PFSK-1 (cell line): Measurements from ENCODE around the gene CTDNEP1.

Experiments used
- FOXP2 ChIP-seq: optimal IDR thresholded peaks from 2 replicates; pipeline ENCODE3; 2011; ENCODE audit warnings: borderline replicate concordance, control low read depth, inconsistent platforms; ENCODE audit not compliant: insufficient read depth; ENCODE audit errors: extremely low read length, extremely low read depth
- POLR2AphosphoS5 ChIP-seq: IDR thresholded peaks from 2 replicates; pipeline ENCODE4 v1.6.1; 2012; ENCODE audit warnings: low read depth, mild to moderate bottlenecking, control low read depth, low read length, moderate library complexity
- REST ChIP-seq, 2 experiments: IDR thresholded peaks; 2 replicates each; pipeline versions ENCODE4 v1.6.1 to v1.8.0; 2011 to 2012; ENCODE audit warnings: low read depth in 2 of 2, low read length in 2 of 2, control low read depth in 1 of 2, inconsistent platforms in 1 of 2, mild to moderate bottlenecking in 1 of 2, moderate library complexity in 1 of 2; ENCODE audit not compliant: insufficient read depth in 1 of 2
- SIN3A ChIP-seq: IDR thresholded peaks from 2 replicates; pipeline ENCODE4 v1.6.1; 2012; ENCODE audit warnings: mild to moderate bottlenecking, low read length, moderate library complexity, borderline replicate concordance; ENCODE audit not compliant: insufficient read depth
- TAF1 ChIP-seq: IDR thresholded peaks from 2 replicates; pipeline ENCODE4 v1.6.1; 2012; ENCODE audit warnings: low read length, control low read depth, borderline replicate concordance; ENCODE audit not compliant: insufficient read depth

DNA sequence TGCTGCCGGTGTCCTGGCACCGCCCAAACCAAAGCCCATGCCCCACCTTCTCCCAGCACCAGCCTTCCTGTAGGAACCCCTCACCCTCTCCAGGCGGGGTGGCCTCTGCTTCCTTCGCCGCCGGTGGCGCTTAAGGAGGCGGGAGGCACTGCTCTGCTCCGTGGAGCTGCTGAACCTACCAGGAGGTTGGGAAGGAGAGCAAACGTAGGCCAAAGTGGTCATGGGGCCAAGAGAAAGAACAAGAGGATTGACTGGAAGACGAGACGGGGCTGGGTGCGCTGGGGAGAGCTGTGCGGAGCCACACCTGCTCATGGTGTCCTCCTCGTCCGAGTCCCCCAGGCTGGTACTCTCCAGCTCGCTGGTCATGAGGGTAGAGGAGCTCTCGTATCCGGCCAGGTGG is 22.0 kb downstream of the CTDNEP1 start:
- TF ChIP-seq POLR2AphosphoS5, result no peak
- TF ChIP-seq REST (IDR thresholded peaks at IDR 0.05; ENCODE audit: insufficient read depth in 1 of 2, low read depth in 2 of 2, low read length in 2 of 2), result no peak
- TF ChIP-seq SIN3A, result no peak
- TF ChIP-seq TAF1, result no peak
- TF ChIP-seq FOXP2, result no peak
